Activated CD8-positive, alpha-beta memory T cell treated with anti-CD3 and anti-CD28 coated beads, Interleukin-2, amount 50 U/mL, for 24 hours (primary cell): ENCODE results near the gene DNAJC3.

ENCODE experiments used
- DNase-seq: peaks from one replicate; pipeline ENCODE4 v3.0.0-alpha.2; 2020; ENCODE audit errors: extremely low read depth

DNAJC3 gene

GRCh38 chr13:95841894-95842293, 165.0 kb downstream of the DNAJC3 start:
- no peak for DNase-seq

- no peak for DNase-seq
These were observed 166.0 kb downstream of the DNAJC3 start for GRCh38 chr13:95842898-95843297.
